Ammon's horn (tissue), 1 donor: ENCODE data around the gene BAD.
"Not testable (repeated sequence)": the region's sequence is repeated elsewhere in the genome, so short reads cannot be mapped to it uniquely, and the experiment has no call there.

ENCODE experiments used
- DNase-seq: peaks from one replicate; pipeline ENCODE4 v3.0.0-alpha.2; 2016; ENCODE audit warnings: low spot score

The BAD gene

DNA sequence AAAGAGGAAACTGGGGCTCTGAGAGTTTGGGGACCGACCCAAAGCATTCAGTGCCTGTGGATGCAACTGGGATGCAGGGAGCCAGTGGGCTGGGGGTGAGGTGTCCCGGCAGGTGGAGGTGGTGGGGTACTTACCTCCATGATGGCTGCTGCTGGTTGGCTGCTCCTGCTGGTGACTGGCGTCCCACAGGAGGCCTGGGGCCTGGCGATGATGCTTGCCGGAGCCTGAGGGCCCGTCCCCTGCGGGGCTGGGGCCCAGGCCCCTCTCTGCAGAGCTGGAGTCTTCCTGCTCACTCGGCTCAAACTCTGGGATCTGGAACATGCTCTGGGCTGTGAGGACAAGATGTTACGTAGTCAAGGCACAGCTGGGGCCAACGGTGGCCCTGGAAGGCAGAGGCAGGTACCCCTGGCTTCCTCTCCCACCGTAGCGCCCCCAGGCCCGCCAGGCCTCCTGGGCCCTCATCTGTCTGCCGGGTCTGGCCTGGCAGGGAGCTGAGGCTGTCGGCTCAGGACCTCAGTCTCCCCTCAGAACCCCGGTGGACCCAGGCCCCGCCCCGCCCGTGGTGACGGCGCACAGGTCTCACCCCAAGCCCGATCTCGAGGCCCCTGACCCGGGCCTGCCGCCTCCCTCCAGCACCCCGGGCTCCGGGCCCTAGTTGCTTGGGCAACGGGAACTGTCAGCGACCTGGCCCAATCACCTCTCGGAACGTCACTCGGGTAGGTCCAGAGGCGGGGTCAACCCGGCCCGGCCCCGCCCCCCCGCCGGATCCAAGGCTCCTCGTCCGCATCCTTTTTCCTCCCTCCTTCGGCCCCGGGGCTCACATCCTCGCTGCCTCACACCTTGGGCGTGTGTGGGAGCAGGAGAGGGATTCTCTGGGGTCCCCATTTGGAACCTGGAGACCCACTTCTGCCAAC is at the start of gene BAD:
Gene BAD (minus strand): TSS at position 618 of the 914 bp plus-strand sequence. CDS start 297 bp downstream, at position 321.
- DNase-seq = peak; percentile 97

GRCh38 chr11:64333556-64333955 is 49.1 kb upstream of the BAD start:
- DNase-seq = no peak

DNA sequence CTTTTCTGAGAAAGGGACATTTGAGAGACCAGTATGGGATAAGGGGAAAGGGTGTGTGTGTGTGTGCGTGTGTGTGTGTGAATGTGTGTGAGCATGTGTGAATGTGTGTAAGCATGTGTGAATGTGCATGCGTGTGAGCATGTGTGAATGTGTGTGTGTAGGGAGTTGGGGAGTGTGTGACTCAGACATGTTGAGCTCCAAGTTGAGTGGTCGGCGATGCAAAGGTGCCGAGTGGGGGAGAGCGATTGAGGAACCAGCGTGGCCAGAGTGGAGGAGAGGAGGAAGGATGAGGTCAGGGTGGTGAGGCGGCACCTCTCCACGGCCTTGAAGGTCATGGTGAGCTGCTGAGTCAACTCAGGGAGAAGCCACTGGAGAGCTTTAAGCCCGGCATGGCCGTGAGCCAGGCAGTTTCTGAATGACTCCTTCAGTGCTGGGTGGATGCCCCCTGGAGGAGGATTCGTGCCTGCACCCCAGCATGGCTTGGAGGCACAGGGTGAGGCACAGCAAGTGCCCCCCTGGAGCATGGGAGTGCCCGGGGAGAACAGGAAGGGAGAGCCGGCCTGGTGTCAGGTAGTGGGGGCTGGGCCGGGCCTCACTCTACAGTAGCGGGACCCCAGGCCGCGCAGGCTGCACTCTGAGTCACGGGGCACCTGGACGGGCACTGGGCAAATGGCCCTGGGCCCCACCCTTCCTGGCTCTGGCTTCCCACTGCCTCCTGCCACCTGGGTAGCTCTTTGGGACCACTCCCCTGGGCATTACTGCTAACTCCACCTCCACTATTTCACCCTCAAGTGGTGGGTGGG is 47.3 kb upstream of the BAD start:
- DNase-seq = no peak

- DNase-seq = no peak
Observed at GRCh38 chr11:64330888-64331287, 46.4 kb upstream of the BAD start.

GRCh38 chr11:64327993-64328392 is 43.5 kb upstream of the BAD start:
- no peak for DNase-seq

GRCh38 chr11:64327375-64327774 is 42.9 kb upstream of the BAD start:
- DNase-seq = no peak

DNA sequence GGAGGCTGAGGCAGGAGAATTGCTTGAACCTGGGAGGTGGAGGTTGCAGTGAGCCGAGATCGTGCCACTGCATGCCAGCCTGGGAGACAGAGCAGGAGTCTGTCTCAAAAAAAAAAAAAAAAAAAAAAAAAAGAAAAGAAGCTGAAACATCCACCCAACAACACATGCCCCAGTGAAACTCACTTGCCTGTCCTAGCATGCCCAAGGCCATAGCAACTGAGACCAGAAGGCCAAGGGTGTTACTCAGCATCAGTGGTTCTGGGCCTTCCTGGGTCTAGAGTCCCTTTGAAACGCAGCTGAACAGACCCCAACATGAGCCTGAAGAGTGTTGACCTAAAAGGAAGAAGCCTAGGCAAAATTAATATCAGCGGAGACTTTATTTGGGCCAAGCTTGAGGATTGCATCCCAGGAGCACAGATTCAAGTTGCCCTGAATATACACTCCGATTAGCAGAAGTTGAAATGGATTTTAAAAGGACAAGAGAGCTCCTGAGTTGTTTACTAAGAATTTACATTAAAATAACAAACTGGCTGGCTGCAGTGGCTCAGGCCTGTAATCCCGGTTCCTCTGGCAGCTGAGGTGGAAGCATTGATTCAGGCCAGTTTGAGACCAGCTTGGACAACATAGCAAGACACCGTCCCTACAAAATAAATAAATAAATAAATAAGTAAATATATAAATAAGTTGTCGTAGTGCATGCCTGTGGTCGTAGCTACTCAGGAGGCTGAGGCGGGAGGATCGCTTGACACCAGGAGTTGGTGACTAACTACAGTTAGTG is 40.4 kb upstream of the BAD start:
- no peak for DNase-seq

DNA sequence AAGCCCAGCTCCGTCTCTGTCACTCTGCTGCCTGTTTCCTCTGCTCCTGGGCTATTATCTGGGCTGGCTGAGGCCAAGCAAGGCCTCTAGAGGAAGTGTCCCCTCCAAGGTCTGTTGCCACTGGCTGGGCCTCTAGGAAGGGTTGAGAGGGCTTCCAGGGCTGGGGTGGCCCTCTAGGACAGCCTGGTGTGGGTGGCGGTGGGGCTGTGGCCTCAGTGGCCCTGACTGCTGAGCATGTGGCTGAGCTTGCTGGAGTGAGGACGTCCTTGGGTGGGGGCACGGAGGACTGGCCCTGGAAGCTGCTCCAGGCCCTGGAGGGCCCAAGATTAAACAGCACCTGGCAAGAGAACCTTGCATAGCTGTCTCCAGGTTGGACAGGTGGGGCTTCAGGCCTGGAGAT is 39.5 kb upstream of the BAD start:
- not testable (repeated sequence) for DNase-seq

DNA sequence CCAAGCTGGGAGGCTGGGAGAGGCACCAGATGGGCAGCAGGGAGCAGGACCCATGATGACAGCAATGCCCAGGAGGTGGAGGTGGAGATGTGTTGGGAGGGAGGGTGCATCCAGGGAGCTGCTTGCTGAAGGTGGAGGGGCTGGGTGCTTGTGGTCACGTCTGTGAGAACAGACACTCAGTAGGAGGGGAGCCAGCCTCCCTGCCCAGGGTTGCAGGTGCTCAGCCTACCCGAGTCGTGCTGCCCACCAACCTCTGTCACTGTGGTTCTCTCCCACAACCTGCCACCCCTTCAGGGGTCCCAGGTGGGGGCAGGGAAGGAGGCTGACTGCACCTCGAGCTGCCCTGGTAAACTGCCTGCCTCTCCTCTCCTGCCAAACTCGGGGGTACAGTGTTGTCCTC is 38.9 kb upstream of the BAD start:
- no peak for DNase-seq

DNA sequence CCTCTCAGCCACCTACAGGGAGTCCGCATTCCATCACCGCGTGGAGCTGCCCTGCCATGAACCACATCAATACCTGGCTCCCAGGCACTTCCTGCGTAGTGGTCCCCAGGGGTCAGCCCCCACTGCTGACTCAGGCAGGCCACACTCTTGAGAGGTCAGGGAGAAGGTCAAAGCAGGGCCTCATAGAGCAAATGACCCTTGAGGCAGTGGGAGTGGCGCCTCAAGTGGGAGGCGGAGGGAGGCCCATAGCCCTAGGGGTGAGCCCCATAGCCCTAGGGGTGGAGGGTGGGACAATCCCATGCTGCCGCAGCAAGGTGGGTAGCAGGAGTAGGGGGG is 38.4 kb upstream of the BAD start:
- no peak for DNase-seq

- DNase-seq = no peak
Observed at GRCh38 chr11:64321533-64321932, 37.1 kb upstream of the BAD start.

- DNase-seq = no peak
Observed at GRCh38 chr11:64321026-64321425, 36.6 kb upstream of the BAD start.

DNA sequence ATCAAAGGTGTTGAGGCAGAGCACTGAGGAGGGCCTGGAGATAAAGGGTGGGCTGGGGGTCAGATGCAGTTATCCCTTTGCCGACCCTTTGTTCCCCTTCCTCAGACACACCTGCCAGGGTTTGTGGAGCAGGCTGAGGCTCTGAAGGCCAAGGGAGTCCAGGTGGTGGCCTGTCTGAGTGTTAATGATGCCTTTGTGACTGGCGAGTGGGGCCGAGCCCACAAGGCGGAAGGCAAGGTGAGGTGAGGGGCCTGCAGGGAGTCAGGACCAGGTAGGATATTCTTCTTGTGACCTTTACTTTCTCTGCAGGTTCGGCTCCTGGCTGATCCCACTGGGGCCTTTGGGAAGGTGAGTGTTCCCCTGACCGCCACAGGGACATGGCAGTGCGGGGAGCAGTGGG is 36.1 kb upstream of the BAD start:
- no peak for DNase-seq

DNA sequence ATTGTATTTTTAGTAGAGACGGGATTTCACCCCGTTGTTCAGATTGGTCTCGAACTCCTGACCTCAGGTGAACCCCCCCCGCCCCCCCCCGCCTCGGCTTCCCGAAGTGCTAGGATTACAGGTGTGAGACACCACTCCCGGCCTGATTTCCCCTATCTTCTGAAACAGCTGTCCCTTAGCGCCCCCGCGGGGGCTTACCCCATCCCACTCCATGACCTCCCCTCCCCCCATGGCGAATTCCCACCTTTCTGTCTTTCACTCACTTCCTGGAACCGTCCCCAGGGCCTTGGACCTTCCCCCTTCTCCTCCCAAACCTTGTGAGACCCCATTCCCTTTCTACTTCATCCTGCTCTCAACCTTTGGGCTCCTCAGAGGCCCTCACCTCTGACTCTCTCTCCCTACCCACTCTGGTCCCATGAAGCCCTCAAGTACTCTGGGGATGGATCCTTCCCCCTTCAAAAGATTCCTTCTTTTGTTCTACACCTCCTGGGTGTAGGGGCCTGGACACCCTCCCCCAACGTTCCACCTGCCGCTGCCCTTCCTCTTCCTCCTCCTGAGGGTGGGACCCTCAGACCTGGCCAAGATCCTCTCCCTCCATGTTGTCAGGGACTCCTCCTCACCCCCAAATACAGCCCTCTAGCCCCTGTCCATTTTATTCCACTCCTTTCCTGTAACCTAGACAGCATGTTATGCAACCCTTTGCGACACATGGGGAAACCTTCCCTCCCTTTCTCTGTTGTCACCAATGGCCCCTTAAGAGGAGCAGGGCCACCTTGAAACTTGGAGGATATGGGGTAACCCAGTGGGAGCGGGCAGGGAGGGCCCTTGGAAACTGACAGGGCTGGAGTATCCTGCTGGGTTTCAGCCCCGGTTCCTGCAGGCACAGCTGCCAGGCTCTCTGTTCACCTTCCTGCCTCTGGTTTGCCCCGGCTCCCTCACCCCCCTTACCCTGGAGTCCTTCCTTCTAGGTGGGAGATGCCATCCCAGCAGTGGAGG is 34.6 kb upstream of the BAD start:
- no peak for DNase-seq

DNA sequence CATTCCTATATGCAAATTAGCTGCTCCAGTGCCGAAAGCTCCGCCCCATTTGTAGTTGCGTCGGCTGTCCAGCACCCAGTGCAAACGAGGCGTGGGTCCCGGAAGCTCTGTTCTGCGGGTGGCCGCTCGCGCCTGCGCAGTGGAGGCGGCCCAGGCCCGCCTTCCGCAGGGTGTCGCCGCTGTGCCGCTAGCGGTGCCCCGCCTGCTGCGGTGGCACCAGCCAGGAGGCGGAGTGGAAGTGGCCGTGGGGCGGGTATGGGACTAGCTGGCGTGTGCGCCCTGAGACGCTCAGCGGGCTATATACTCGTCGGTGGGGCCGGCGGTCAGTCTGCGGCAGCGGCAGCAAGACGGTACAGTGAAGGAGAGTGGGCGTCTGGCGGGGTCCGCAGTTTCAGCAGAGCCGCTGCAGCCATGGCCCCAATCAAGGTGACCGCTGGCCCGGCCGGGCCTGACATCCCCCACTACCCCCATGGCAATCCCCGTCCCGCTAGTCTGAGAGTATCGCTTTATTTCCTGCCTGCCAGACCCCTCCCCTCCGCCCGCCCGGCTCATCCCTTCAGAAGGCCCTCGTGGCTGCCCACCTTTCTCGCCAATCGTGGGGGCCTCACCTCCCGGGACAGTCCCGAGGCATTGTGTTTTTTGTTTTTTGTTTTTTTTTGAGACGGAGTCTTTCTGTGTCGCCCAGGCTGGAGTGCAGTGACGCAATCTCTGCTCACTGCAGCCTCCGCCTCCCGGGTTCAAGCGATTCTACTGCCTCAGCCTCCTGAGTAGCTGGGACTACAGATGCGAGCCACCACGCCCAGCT is 33.7 kb upstream of the BAD start, which contains the start of gene PRDX5:
Gene PRDX5 (plus strand): TSS at position 161 of the 805 bp plus-strand sequence. CDS start 95 bp downstream, at position 256.
- DNase-seq = peak; percentile 98

GRCh38 chr11:64317325-64317960 is 33.0 kb upstream of the BAD start, which contains the start of gene TRMT112:
TRMT112 (minus strand) TSS chr11:64317559; CDS start chr11:64317526, 33 bp downstream.
- DNase-seq = peak; percentile 98

DNA sequence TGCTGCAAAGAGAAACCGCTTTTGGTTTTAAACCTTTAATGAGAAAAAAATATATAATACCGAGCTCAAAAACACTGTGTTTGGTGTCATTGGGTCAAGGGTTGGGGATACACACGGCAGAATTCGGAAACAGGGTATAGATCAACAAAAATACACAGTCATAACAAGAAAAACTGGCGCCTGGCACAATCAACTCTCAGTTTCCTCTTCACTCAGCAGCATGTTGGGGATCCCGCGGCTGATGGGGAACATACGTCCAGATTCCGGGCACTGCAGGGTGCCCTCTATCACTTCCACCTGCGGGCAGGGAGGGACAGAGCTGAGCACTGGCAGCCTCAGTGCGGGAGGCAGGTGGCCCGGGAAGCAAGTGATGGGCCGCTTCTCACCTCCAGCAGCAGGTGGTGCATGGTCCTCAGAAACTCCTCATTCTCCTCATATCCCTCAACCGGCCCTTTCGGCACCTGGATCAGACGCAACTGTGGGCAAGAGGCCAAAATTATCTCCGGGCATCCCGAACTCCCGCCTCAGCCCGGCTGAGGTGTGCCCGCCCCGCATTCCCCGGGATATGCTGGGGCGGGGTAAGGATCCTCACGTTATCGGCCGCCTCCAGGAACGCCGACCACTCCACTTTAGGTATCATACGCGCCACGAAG is 32.3 kb upstream of the BAD start:
- DNase-seq = no peak

DNA sequence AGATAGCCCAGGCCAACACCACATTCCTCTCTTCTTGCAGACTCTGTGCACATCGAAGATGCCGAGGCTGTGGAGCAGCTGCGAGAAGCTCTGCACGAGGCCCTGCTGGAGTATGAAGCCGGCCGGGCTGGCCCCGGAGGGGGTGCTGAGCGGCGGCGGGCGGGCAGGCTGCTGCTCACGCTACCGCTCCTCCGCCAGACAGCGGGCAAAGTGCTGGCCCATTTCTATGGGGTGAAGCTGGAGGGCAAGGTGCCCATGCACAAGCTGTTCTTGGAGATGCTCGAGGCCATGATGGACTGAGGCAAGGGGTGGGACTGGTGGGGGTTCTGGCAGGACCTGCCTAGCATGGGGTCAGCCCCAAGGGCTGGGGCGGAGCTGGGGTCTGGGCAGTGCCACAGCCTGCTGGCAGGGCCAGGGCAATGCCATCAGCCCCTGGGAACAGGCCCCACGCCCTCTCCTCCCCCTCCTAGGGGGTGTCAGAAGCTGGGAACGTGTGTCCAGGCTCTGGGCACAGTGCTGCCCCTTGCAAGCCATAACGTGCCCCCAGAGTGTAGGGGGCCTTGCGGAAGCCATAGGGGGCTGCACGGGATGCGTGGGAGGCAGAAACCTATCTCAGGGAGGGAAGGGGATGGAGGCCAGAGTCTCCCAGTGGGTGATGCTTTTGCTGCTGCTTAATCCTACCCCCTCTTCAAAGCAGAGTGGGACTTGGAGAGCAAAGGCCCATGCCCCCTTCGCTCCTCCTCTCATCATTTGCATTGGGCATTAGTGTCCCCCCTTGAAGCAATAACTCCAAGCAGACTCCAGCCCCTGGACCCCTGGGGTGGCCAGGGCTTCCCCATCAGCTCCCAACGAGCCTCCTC is 31.4 kb upstream of the BAD start:
- not testable (repeated sequence) for DNase-seq
